Type B pancreatic cell (in vitro differentiated cells): ENCODE results near the gene TRDN. TPM values are rescaled to one million over a fixed set of nuclear protein-coding genes. Genes with fewer than 3 reads are reported as not detected.

Experiments
- DNase-seq: peaks from one replicate; pipeline ENCODE4 v3.0.0; 2021; ENCODE audit warnings: mixed read lengths; ENCODE audit not compliant: unreplicated experiment; ENCODE audit errors: extremely low spot score
- H3K27ac Mint-ChIP-seq: 2 replicates; pipeline ENCODE4 v1.8.0; 2021; ENCODE audit warnings: mild to moderate bottlenecking, mixed read lengths
- H3K27me3 Mint-ChIP-seq: 2 replicates; pipeline ENCODE4 v1.8.0; 2021; ENCODE audit warnings: mixed read lengths
- H3K36me3 Mint-ChIP-seq: 2 replicates; pipeline ENCODE4 v1.8.0; 2021; ENCODE audit warnings: mixed read lengths
- H3K4me1 Mint-ChIP-seq: one replicate; pipeline ENCODE4 v1.8.0; 2021; ENCODE audit warnings: mixed read lengths; ENCODE audit not compliant: unreplicated experiment
- H3K4me3 Mint-ChIP-seq: 2 replicates; pipeline ENCODE4 v1.8.0; 2021; ENCODE audit warnings: mild to moderate bottlenecking, mixed read lengths
- H3K9me3 Mint-ChIP-seq: 2 replicates; pipeline ENCODE4 v1.8.0; 2021; ENCODE audit warnings: mixed read lengths
- total RNA-seq: library from RNA; stranded (reverse); gene quantifications from 2 replicates; pipeline ENCODE4 v1.2.1, GENCODE V29; 2021; ENCODE audit warnings: low replicate concordance
- TF ChIP-seq, protein P1 (sequence below): fragments of 200-600 bp; sonication (generic); conservative IDR thresholded peaks from 2 replicates; pipeline ENCODE4 v1.5.0; 2021; ENCODE audit warnings: antibody characterized with exemption, mild to moderate bottlenecking

Gene TRDN
- total RNA-seq, 1 donor from 2014 or later, result 0.34 TPM

DNA sequence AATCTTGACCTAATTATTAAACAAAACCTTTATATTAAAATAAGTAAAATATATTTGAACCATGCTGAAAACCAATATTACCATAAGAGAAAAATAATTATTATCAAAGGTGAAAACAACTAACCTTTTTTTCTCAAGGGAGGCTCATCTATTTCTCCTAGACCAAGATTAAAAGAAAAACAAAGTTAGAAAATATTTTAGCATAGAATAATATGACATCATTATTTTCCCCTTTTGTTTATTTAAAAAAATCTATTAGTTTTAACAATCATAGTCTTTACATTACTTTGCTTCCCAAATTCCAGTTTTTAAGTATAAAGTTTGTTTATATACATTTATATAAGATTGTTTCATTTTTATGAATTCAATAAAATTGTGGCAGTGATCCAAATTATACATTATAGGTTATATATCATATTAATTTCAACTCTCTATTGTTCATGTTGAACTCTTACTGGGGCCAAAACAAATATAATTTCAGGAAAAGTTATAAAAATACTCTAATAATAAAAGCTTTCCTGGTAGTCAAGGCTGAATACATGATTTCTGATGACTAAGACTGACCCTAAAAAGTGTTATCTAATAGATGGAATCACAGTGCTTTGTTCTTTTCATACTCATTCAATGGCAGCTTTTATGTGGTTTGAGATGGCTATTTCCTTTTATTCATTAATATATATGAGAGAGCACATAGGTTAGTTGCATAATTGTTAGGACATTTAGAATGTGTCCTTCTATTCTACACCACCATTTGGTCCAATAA is 89.4 kb downstream of the TRDN start:
- Mint-ChIP-seq H3K36me3 (no peaks in the 10 kb centered on the region), H3K4me1 (no peaks in the 10 kb centered on the region), H3K9me3 (peaks cover 7% of the 10 kb centered on the region), H3K27ac (no peak overlapping the region), H3K4me3 (no peak overlapping the region), H3K27me3 (no peaks in the 10 kb centered on the region)
- TF ChIP-seq, protein P1, sequence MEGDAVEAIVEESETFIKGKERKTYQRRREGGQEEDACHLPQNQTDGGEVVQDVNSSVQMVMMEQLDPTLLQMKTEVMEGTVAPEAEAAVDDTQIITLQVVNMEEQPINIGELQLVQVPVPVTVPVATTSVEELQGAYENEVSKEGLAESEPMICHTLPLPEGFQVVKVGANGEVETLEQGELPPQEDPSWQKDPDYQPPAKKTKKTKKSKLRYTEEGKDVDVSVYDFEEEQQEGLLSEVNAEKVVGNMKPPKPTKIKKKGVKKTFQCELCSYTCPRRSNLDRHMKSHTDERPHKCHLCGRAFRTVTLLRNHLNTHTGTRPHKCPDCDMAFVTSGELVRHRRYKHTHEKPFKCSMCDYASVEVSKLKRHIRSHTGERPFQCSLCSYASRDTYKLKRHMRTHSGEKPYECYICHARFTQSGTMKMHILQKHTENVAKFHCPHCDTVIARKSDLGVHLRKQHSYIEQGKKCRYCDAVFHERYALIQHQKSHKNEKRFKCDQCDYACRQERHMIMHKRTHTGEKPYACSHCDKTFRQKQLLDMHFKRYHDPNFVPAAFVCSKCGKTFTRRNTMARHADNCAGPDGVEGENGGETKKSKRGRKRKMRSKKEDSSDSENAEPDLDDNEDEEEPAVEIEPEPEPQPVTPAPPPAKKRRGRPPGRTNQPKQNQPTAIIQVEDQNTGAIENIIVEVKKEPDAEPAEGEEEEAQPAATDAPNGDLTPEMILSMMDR, result no peak
- DNase-seq, result no peak

DNA sequence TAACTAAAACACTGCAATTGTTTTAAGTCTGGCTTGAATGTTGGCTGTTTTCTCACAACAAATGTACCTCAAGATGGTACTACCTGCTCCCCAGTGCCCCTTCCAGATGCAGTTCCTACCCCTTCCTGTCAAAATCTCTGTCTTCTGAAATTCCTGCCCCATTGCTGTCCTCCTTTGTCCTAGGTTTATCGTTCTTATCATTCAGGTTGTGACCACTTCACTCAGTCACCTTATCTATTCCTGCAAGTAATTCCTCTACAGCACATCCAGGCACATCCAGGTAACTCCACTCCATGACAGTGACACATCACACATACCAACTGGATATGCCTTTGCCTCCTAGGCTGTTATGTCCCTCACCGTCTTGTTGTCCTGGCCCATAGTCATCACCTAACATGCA is 90.2 kb downstream of the TRDN start:
- DNase-seq, result no peak
- Mint-ChIP-seq H3K4me1 (no peaks in the 10 kb centered on the region), H3K27me3 (no peaks in the 10 kb centered on the region), H3K9me3 (peaks cover 7% of the 10 kb centered on the region), H3K36me3 (no peaks in the 10 kb centered on the region), H3K27ac (no peak overlapping the region), H3K4me3 (no peak overlapping the region)
- TF ChIP-seq, protein P1, result no peak

DNA sequence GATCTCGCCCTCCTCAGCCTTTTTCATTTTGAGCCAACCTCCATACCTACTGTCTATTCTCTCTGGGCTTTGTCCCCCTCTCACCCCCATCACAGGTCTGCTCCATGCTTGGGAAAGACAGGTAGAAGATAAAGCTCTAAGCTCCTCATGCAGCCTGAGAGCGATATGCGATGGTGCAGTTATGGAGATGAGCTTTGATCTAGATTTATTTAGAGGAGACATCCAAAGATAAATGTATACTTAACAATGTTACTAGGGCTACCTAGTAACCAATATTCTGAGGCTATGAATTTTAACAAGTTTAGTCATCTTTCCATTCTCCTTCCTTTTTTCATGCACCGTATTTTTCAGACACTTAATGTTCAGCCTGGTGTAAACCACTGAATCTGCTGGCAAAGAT is 95.3 kb downstream of the TRDN start:
- Mint-ChIP-seq H3K4me1 (no peaks in the 10 kb centered on the region), H3K27me3 (no peaks in the 10 kb centered on the region), H3K36me3 (no peaks in the 10 kb centered on the region), H3K9me3 (no peaks in the 10 kb centered on the region), H3K27ac (no peak overlapping the region), H3K4me3 (no peak overlapping the region)
- no peak for DNase-seq
- TF ChIP-seq, protein P1, result no peak

DNA sequence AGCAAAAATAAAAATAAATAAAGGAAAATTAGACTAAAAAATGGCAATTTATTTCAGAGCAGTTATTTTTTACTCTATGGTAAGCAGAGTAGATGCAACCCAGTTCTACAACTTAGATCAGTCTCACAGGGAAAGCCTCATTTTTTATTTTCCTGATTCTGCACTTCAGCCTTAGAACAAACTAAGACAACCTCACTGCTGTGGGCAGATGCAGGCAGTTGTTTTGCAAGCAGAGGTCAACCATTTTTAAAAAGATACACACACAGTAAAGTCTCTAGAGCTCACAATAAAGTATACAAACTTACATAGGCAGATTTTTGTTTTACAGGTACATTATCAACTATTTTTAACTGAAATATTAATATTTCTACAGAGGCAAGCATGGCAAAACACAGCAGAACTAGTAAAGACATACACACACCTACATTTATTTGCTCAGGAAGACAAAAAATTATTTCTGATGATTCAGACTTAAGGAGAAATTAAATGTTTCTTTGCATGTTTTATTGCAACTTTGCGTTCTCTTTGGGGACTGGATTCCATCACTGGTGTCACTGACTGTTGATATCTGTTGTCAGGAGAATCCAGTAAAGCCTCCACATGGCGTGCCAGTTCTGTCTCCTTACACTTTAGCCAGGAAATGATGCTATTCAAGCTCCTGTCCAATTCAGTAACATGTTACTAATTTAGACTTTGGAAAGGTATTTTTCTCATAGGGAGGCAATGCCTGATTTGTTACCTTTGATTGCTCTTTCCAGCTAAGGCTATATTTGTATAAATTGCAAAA is 102.7 kb downstream of the TRDN start:
- no peak overlapping the region for H3K27ac Mint-ChIP-seq
- no peak for DNase-seq
- no peaks in the 10 kb centered on the region for H3K9me3 Mint-ChIP-seq
- no peaks in the 10 kb centered on the region for H3K36me3 Mint-ChIP-seq
- no peaks in the 10 kb centered on the region for H3K27me3 Mint-ChIP-seq
- H3K4me3 Mint-ChIP-seq, result no peak overlapping the region
- H3K4me1 Mint-ChIP-seq, result no peaks in the 10 kb centered on the region
- TF ChIP-seq, protein P1, result no peak

DNA sequence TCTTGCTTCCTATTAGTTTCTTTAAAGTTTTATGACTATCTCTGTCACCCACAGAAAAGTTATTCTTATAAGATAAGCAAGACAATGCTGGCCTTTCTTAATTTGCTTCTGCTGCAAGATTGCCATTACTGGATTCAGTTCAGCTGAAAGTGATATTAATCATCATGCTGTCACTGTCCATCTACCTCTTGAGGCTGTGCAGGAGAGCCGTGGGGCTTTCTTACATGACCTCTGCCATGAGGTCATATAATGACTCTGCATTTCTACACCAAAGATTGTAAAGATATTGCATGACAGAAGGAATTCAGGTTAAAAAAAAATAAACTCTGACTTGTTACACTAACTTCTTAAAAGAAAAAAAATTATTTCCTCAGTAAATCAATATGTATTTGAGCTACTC is 106.9 kb downstream of the TRDN start:
- H3K36me3 Mint-ChIP-seq, result no peaks in the 10 kb centered on the region
- no peaks in the 10 kb centered on the region for H3K9me3 Mint-ChIP-seq
- H3K27me3 Mint-ChIP-seq, result no peaks in the 10 kb centered on the region
- no peak for DNase-seq
- TF ChIP-seq, protein P1, result no peak
- H3K4me3 Mint-ChIP-seq, result no peak overlapping the region
- no peaks in the 10 kb centered on the region for H3K4me1 Mint-ChIP-seq
- no peak overlapping the region for H3K27ac Mint-ChIP-seq
